ENCODE data around the gene TMEM132D.

Gene TMEM132D

DNA sequence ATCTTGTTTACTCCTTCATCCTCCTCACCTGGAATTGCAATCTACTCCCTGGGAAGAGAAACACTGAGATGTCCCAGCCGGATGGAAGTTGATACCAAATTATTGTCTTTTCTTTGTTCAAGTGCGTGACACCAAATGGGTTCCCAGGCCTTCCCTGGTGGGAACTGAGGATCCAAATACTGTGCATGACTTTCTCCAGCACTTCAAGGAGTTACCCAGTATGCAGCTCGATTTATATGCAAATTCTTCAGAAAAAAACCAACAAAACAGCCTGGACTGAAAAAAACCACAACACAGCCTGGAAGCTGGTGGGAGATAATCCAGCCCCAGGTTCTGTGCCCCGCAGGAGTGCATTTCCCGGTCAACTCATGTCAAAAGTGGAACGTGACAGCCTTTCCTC lies 740.0 kb downstream of the TMEM132D start:
- DNase-seq: no peak

- no peak for DNase-seq
Measured at GRCh38 chr12:129163461-129163860, 740.4 kb downstream of the TMEM132D start.

DNA sequence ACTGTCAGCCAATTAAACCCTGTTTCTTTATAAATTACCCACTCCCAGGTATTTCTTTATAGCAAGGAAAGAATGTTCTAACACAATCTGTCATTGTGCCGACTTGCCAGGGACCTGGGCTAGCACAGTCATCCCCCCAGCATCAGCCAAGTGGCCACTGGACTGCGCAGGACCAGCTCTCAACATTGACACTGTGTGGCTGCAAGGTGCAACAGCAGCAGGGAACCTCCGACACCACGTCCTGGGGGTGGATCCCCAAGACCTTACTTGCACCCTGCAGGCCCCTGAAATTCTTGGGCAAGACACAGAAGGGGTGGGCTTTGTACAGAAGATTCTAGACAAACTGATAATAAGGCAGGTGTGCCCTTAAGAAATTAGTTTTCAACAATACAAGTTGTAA lies 741.0 kb downstream of the TMEM132D start:
- DNase-seq: no peak

DNA sequence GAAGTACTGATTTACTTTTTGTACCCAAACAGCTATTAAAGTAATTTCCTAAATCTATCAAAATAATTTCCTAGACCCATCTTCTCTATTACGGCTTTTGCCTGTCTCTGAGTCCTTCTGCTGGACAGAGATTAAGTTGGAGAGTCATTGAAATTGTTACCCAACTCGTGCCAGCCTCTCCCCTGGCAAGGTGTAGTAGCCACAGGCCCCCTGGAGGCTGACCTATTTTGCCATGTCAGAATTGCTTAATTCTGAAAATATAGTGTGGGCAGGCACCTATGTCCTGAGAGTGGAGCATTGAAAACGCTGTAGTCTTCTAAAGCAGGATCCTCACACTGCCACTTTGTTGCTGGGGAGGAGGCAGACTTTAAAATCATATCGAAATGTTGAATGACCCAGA lies 742.3 kb downstream of the TMEM132D start:
- DNase-seq: peak in 1 of 14 donors; percentile 25

DNA sequence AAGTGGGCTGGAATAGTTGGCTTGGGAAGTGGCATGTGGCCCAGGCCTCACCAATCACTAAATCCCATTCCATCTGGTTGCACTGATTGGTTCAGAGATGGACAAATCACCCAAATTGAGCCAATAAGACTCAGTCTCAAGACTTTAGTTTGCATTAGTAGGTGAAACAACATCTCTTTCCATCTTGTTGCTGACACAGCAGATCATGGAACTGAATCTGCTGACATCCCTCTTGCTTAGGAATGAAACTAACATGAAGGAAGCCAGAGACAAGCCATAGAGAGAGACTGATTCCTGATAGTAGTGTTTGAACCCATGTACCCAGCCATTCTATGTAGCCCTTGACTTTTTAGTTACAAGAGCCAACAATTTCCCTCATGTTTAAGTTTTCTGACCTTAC lies 743.5 kb downstream of the TMEM132D start:
- DNase-seq: no peak

GRCh38 chr12:129152351-129153104 lies 751.3 kb downstream of the TMEM132D start:
- no peak for DNase-seq

DNA sequence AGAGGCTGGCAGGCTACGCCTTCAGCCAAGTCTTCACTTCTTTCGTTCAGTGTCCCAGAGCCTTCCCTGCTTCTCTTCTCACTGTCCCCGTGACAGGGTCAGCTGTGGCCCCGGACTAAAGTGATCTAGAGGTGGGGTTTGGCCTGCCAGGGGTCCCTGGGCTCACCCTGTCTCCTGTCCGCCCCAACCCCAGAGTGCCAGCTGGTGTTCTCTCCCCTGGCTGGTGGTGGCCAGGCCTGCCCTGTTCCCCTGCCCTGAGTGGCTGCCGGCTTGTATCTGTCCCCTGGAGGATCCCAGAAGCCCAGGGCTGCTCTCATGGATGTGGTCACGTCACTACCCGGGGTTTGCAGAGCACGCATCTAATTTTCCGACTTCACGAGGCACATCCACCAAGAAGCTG lies 753.1 kb downstream of the TMEM132D start:
- no peak for DNase-seq

GRCh38 chr12:129145381-129145780 lies 758.4 kb downstream of the TMEM132D start:
- DNase-seq: no peak

DNA sequence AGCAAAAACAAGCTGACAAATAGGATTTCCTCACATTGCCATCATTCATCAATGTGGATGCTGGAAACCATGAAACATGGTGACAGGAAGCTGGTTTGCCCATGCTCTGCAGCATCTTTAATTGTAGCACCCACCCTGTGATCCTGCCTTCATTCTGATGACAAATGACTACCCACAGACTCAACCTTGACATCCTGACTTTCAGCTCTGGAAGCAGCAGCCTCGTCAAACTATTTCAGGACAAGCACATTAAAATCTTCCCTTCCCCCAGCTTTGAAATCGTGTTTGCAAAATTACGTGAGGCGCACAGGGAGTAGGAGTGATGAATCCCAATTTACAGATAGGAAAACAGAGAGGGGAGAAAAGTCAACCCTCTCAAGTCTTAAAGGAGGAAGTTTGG lies 765.0 kb downstream of the TMEM132D start:
- no peak for DNase-seq

- DNase-seq: no peak
Measured at GRCh38 chr12:129136694-129137325, 767.0 kb downstream of the TMEM132D start.

DNA sequence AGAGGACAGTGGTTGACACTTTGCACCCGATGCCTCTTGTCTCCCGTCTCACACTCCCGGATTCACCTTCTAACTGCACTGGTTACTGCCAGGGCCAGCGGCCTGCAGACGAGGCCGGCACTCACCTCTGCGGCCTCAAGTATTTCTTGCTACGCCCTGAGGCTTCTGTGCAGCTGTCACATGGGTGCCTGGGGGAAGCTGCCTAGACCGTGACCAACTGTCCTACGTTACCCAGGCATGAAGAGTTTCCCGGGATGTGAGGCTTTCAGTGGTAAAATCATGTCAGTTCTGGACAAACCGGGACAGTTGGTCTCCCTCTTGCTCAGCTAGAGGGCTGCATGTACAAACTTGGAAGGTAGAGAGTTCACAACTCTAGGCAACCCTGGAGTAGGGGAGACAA lies 776.1 kb downstream of the TMEM132D start:
- no peak for DNase-seq

- no peak for DNase-seq
Measured at GRCh38 chr12:129127211-129127610, 776.6 kb downstream of the TMEM132D start.

GRCh38 chr12:129119537-129119936 lies 784.3 kb downstream of the TMEM132D start:
- no peak for DNase-seq

GRCh38 chr12:129115558-129115957 lies 788.3 kb downstream of the TMEM132D start:
- no peak for DNase-seq

DNA sequence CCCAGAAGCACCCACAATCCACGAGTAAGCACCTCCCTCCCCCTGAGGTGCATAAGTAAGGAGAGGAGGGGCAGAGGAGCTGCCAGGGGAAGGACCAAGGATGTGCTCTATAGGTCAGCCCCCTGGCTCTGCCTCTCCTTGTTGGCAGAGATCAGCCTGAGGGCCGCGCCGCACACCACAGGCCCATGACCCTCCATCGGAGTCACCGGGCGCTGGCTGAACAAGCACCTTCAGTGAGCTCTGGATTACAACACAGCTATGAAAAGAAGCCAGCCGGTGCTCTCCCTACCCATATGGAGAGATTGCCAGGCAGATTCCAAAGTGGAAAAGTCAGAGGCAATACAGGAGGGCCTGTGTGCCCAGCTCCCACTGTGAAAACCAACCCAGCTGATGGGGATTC lies 793.2 kb downstream of the TMEM132D start:
- no peak for DNase-seq

DNA sequence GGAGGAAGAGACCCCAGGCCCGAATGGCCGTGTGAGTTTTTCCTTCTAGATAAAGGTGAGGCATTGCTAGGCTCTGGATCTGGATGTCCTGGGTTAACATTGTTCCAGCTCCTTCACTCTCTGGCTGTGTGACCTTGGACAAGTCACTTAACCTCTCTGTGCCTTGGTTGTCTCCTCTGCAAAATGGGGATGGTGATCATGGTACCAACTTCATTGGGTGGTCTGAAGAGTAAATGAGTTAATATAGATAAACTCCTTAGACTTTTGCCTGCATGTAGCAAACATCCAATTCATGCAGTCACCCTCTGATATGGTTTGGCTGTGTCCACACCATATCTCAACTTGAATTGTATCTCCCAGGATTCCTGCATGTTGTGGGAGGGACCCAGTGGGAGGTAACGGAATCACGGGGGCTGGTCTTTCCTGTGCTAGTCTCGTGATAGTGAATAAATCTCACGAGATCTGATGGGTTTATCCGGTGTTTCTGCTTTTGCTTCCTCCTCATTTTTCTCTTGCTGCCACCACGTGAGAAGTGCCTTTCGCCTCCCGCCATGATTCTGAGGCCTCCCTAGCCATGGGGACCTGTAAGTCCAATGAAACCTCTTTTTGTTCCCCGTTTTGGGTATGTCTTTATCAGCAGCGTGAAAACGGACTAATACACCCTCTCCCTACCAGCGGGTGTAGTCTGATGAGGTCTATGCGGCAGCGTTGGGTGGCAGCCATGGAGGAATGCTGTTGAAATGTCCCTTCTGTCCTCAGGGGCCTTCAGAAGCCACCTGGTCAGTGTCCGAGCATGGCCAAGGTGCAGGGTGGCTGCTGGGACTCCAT lies 794.4 kb downstream of the TMEM132D start:
- no peak for DNase-seq

DNA sequence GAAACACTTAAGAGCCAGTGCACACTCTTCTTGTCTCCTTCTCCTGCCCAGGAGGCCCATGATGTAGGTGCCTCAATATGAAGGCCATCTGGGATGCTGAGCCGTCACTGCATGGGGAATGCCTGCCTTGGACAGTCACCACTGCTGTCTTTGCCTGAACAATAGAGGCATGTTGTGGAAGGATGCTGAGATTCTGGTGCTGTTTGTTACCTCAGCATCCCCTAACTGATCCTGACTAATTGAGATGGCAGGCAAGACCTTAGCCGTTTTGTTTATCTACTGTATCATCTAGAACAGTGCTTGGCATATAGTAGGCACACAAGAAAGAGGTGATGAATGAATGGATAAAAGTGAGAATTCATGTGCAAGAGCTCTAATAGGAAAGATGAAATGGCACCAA lies 797.1 kb downstream of the TMEM132D start:
- no peak for DNase-seq

DNA sequence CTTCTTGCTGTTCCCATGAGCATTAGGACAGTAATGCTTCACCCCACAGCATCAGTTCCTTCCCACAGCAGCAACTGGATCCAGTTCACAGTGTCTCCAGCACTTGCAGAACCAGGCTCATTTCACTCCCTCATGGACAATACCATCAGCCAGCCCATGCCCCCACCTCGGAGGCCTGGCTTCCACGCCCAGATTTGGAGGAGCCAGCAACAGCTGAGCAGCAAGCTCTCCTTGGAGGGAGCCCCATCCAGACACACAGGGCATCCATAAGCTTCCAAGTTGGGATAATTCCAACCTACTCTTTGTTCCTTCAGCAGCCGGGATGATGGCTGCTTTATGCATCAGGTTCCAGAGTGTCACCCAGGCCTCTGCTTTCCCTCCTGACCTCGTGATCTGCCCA lies 800.6 kb downstream of the TMEM132D start:
- DNase-seq: no peak

- no peak for DNase-seq
Measured at GRCh38 chr12:129102233-129102632, 801.6 kb downstream of the TMEM132D start.

- DNase-seq: no peak
Measured at GRCh38 chr12:129101816-129102215, 802.0 kb downstream of the TMEM132D start.

DNA sequence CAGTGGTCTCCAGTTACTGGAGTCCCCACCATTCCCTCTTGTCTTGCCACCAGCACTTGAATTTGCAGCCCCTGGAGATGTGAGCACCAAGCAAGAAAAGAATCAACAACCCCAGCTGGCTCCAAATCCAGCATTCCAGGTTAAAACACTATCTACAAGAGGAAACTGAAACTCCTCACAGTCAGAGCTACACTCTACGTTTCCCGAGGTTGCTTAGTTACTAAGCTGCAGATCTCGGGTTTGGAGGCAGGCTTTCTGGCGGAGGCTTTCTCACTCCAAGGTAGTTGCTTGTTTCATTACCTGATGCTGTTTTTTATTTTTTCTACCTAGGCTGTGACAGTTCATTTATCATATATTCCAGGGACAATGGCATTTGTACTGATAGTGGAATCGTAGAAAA lies 802.4 kb downstream of the TMEM132D start:
- no peak for DNase-seq

DNA sequence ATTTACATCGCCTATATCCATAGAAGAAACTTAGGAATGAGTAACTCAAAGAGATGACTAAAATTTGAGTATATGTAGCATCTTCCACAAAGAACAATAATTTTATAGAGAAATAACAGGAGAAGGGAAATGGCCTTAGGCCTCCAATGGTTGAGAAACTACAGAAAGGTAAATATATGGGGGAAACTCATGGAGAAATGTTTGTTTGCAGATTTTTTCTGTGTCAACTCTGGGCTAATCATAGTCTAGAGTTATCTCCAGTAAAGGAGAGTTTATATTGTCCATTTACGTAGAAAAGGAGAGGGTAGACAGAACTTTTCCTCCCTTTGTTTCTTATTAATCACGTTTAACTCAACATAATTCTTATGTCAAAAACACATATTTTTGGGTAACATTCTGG lies 806.4 kb downstream of the TMEM132D start:
- DNase-seq: no peak

- DNase-seq: no peak
Measured at GRCh38 chr12:129096968-129097367, 806.9 kb downstream of the TMEM132D start.

GRCh38 chr12:129096184-129096583 lies 807.6 kb downstream of the TMEM132D start:
- no peak for DNase-seq
